GM12872 (cell line): ENCODE data around the gene ZMIZ1.

Experiments used
- CTCF ChIP-seq: IDR thresholded peaks from 3 replicates; pipeline ENCODE4 v1.5.1; 2011; ENCODE audit warnings: low read depth, mild to moderate bottlenecking, low read length, moderate library complexity; ENCODE audit not compliant: insufficient read depth

The ZMIZ1 gene

GRCh38 chr10:79252450-79252849 lies 183.7 kb downstream of the ZMIZ1 start:
- no peak for TF ChIP-seq CTCF

- no peak for TF ChIP-seq CTCF
Observed at GRCh38 chr10:79252971-79253370, 184.2 kb downstream of the ZMIZ1 start.

- TF ChIP-seq CTCF = no peak
Observed at GRCh38 chr10:79253704-79254103, 184.9 kb downstream of the ZMIZ1 start.

- no peak for TF ChIP-seq CTCF
Observed at GRCh38 chr10:79254333-79255006, 185.7 kb downstream of the ZMIZ1 start.

GRCh38 chr10:79255007-79255507 lies 186.3 kb downstream of the ZMIZ1 start:
- no peak for TF ChIP-seq CTCF

GRCh38 chr10:79256264-79256806 lies 187.6 kb downstream of the ZMIZ1 start:
- no peak for TF ChIP-seq CTCF

GRCh38 chr10:79258894-79259293 lies 190.1 kb downstream of the ZMIZ1 start:
- TF ChIP-seq CTCF = no peak
